ENCODE data around the gene OR2AK2. TPM values are rescaled to one million over a fixed set of nuclear protein-coding genes. Genes with fewer than 3 reads are reported as not detected.

The OR2AK2 gene
- total RNA-seq, 2 experiments from 2014 or later: not detected

DNA sequence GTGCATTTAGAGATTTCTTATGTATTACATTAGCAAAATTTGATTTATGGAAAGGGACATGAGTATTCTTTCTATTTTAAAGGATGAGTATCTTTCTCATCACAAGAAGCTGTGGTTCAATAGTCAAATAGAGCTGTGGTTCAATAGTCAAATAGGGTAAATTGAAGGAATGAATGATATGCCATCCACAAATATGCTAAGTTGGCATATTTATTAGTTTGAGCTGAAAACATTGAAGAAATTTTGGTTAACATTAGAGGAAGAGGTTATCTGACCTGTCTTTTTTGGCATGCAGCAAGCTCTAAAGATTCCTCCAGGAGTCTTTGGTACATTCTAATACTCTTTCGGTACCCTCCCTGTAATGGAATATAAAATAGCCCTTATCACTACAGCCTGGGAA lies 11.6 kb upstream of the OR2AK2 start:
- Mint-ChIP-seq H3K9me3 (peaks cover 13% of the 10 kb centered on the region), H3K4me3 (no peak overlapping the region), H3K36me3 (ENCODE audit: low read depth) (peaks cover 3% of the 10 kb centered on the region), H3K4me1 (ENCODE audit: low read depth) (no peaks in the 10 kb centered on the region), H3K27ac (no peak overlapping the region), H3K27me3 (no peaks in the 10 kb centered on the region)
- ChIA-PET POLR2A (no interaction called here), CTCF (no interaction called here)
- TF ChIP-seq, protein P1, sequence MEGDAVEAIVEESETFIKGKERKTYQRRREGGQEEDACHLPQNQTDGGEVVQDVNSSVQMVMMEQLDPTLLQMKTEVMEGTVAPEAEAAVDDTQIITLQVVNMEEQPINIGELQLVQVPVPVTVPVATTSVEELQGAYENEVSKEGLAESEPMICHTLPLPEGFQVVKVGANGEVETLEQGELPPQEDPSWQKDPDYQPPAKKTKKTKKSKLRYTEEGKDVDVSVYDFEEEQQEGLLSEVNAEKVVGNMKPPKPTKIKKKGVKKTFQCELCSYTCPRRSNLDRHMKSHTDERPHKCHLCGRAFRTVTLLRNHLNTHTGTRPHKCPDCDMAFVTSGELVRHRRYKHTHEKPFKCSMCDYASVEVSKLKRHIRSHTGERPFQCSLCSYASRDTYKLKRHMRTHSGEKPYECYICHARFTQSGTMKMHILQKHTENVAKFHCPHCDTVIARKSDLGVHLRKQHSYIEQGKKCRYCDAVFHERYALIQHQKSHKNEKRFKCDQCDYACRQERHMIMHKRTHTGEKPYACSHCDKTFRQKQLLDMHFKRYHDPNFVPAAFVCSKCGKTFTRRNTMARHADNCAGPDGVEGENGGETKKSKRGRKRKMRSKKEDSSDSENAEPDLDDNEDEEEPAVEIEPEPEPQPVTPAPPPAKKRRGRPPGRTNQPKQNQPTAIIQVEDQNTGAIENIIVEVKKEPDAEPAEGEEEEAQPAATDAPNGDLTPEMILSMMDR (IDR thresholded peaks at IDR 0.05): no peak
- intact Hi-C loops (cut with micrococcal nuclease): no loop called here
- ATAC-seq: no peak
- no peak for DNase-seq

DNA sequence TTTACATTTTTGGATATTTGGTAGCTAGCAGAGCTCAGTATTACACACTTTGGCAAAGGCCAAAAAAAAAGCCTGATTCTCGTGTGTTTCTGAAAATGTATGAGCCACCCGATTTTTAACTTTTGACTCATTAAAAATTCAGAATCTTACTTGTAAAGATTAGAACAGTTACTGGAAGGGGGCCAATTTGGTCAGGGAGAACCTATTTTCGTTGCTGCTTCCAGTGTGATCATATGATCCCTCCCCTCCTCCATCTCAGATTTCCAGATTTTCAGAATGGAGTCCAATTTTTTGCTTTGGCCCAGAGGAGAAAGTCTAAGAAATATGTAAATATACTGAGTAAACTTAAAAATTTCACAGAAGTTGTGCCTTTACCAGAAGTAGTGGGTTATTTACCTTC lies 3.2 kb upstream of the OR2AK2 start:
- Mint-ChIP-seq H3K4me1 (ENCODE audit: low read depth) (peaks cover 12% of the 10 kb centered on the region), H3K36me3 (ENCODE audit: low read depth) (peaks cover 6% of the 10 kb centered on the region), H3K4me3 (no peak overlapping the region), H3K9me3 (peaks cover 5% of the 10 kb centered on the region), H3K27me3 (no peaks in the 10 kb centered on the region), H3K27ac (no peak overlapping the region)
- intact Hi-C loops (cut with micrococcal nuclease): no loop called here
- TF ChIP-seq, protein P1 (IDR thresholded peaks at IDR 0.05): no peak
- no peak for ATAC-seq
- no peak for DNase-seq
- POLR2A ChIA-PET: no interaction called here
- CTCF ChIA-PET: no interaction called here

DNA sequence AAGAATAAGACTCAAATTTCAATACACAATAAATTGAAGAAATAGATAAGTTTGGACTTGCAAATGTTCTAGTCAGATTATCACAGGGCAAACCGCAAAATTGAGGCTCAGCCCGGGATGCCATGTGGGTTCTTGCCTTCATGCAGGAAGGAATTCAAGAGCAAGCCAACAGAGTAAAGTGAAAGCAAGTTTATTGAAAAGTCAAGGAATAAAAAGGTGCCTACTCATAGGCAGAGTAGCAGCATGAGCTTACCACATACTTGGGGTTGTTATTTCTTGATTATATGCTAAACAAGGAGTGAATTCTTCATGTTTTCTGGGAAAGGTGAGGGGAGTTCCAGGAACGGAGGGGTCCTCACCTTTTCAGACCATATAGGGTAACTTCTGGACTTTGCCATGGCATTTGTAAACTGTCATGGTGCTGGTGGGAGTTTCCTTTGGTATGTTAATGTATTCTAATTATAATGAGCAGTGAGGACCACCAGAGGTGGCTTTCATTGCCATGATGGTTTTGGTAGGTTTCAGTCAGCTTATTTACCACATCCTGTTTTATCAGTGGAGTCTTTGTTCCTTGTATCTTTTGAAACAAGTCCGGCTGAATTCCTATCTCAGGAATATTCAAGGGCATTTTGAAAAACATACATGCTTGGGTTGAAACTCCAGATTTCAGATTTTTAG lies 2.0 kb upstream of the OR2AK2 start:
- peak; percentile 23 for DNase-seq
- H3K4me3 Mint-ChIP-seq: no peak overlapping the region
- peak; percentile 72 for ATAC-seq
- peaks cover 2% of the 10 kb centered on the region for H3K9me3 Mint-ChIP-seq
- intact Hi-C loops (cut with micrococcal nuclease): no loop called here
- POLR2A ChIA-PET: no interaction called here
- H3K27me3 Mint-ChIP-seq: no peaks in the 10 kb centered on the region
- TF ChIP-seq, protein P1 (IDR thresholded peaks at IDR 0.05): no peak
- peaks cover 4% of the 10 kb centered on the region for H3K36me3 Mint-ChIP-seq (ENCODE audit: low read depth)
- peaks cover 14% of the 10 kb centered on the region for H3K4me1 Mint-ChIP-seq (ENCODE audit: low read depth)
- CTCF ChIA-PET: no interaction called here
- H3K27ac Mint-ChIP-seq: no peak overlapping the region

DNA sequence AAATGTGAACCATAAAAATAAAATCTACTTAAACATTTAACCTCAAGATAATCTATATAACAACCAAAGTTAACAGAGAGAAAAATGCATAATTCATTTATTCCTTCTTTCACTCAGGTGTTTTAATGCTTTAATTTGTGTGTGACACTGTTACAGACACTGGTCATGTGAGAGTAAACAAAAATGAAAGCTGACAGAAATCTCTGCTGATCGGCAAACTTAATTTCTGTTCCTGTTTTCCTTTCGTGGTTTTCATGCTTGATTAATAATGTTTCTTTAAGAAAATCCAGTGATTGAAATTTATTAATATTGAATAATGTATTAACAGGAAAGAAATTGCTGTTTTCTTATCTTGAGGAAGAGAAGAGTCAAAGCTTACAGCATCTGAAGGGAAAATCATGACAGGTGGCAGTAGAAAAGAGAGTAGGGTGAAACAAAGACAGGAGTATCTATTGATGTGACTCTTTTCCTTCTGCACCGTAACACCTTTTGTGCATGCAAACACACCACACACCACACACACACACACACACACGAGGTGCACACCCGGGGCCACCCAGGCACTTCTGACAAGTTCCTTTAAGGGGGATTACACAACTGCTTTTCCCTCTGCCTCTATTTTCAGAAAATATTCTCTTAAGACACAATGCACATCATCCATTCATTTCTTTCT lies 1.6 kb downstream of the OR2AK2 start:
- ChIA-PET POLR2A (no interaction called here), CTCF (interaction anchor here (0.6 kb wide), 1 partner anchor 42 kb away, joined by 3 read pairs; no protein-coding TSS in a partner anchor)
- no peak overlapping the region for H3K27ac Mint-ChIP-seq
- peaks cover 9% of the 10 kb centered on the region for H3K36me3 Mint-ChIP-seq (ENCODE audit: low read depth)
- no peak for ATAC-seq
- intact Hi-C loops (cut with micrococcal nuclease): no loop called here
- no peaks in the 10 kb centered on the region for H3K27me3 Mint-ChIP-seq
- TF ChIP-seq, protein P1 (IDR thresholded peaks at IDR 0.05): no peak
- no peak for DNase-seq
- H3K4me3 Mint-ChIP-seq: no peak overlapping the region
- H3K4me1 Mint-ChIP-seq (ENCODE audit: low read depth): peaks cover 14% of the 10 kb centered on the region
- peaks cover 5% of the 10 kb centered on the region for H3K9me3 Mint-ChIP-seq

DNA sequence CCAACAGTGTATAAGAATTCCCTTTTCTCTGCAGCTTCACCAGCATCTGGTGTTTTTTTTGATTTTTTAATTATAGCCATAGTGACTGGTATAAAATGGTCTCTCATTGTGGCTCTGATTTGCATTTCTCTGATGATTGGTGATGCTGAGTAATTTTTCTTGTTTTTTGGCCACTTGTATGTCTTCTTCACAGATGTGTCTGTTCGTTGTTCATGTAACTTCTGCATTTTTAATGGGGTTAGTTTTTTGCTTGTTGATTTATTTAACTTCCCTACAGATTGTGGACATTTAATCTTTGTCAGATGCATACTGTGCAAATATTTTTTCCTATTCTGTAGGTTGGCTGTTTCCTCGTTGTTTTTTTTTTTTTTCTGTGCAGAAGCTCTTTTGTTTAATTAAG lies 28.0 kb downstream of the OR2AK2 start:
- ATAC-seq (no peak), DNase-seq (no peak)
- peaks cover 5% of the 10 kb centered on the region for H3K36me3 Mint-ChIP-seq (ENCODE audit: low read depth)
- POLR2A ChIA-PET: no interaction called here
- no peaks in the 10 kb centered on the region for H3K9me3 Mint-ChIP-seq
- TF ChIP-seq, protein P1 (IDR thresholded peaks at IDR 0.05): no peak
- no peak overlapping the region for H3K4me3 Mint-ChIP-seq
- intact Hi-C loops (cut with micrococcal nuclease): no loop called here
- H3K27ac Mint-ChIP-seq: no peak overlapping the region
- CTCF ChIA-PET: no interaction called here
- no peaks in the 10 kb centered on the region for H3K4me1 Mint-ChIP-seq (ENCODE audit: low read depth)
- H3K27me3 Mint-ChIP-seq: no peaks in the 10 kb centered on the region
